ENCODE results near the gene SPOCK1.

The SPOCK1 gene

GRCh38 chr5:137287569-137287968, 211.6 kb downstream of the SPOCK1 start:
- no peaks in the 10 kb centered on the region for H3K4me1 ChIP-seq (ENCODE audit: control extremely low read depth in 1 of 4, control insufficient read depth in 4 of 4, insufficient read depth in 4 of 4, low read length in 3 of 4)
- no peak overlapping the region for H3K27ac ChIP-seq (ENCODE audit: insufficient read depth in 1 of 2, low read depth in 1 of 2, low read length in 2 of 2, poor library complexity in 1 of 2, severe bottlenecking in 2 of 2)
- H3K36me3 ChIP-seq (ENCODE audit: control insufficient read depth in 4 of 4, insufficient read depth in 4 of 4, low read length in 3 of 4) = no peaks in the 10 kb centered on the region
- ChIA-PET POLR2A (no interaction called here), CTCF (no interaction called here)
- H3K9me3 ChIP-seq (ENCODE audit: control extremely low read depth in 1 of 5, control insufficient read depth in 4 of 5, insufficient read depth in 2 of 5, low read depth in 1 of 5, low read length in 4 of 5) = no peaks in the 10 kb centered on the region
- H3K4me3 ChIP-seq (ENCODE audit: control insufficient read depth in 1 of 7, extremely low read depth in 1 of 7, insufficient read depth in 4 of 7, low read depth in 2 of 7, low read length in 6 of 7) = no peak overlapping the region
- H3K27me3 ChIP-seq (replicated peaks in 2 of 5; ENCODE audit: control insufficient read depth in 4 of 5, insufficient read depth in 5 of 5, low read length in 4 of 5) = peaks cover 0 to 7% (median 3%) of the 10 kb centered on the region in 5 experiments
- no peak for DNase-seq
- WGBS (ENCODE audit: insufficient coverage) = 80% methylated on average over 1 of the region's 2 CpGs

GRCh38 chr5:137286025-137286610, 213.0 kb downstream of the SPOCK1 start:
- no peak for DNase-seq
- H3K9me3 ChIP-seq (ENCODE audit: control extremely low read depth in 1 of 5, control insufficient read depth in 4 of 5, insufficient read depth in 2 of 5, low read depth in 1 of 5, low read length in 4 of 5) = no peaks in the 10 kb centered on the region
- H3K27me3 ChIP-seq (replicated peaks in 2 of 5; ENCODE audit: control insufficient read depth in 4 of 5, insufficient read depth in 5 of 5, low read length in 4 of 5) = peaks cover 0 to 7% (median 2%) of the 10 kb centered on the region in 5 experiments
- ChIA-PET CTCF (no interaction called here), POLR2A (no interaction called here)
- no peak overlapping the region for H3K27ac ChIP-seq (ENCODE audit: insufficient read depth in 1 of 2, low read depth in 1 of 2, low read length in 2 of 2, poor library complexity in 1 of 2, severe bottlenecking in 2 of 2)
- WGBS (ENCODE audit: insufficient coverage) = 89% methylated on average over 3 of the region's 4 CpGs
- H3K4me1 ChIP-seq (ENCODE audit: control extremely low read depth in 1 of 4, control insufficient read depth in 4 of 4, insufficient read depth in 4 of 4, low read length in 3 of 4) = no peaks in the 10 kb centered on the region
- H3K4me3 ChIP-seq (ENCODE audit: control insufficient read depth in 1 of 7, extremely low read depth in 1 of 7, insufficient read depth in 4 of 7, low read depth in 2 of 7, low read length in 6 of 7) = no peak overlapping the region
- H3K36me3 ChIP-seq (ENCODE audit: control insufficient read depth in 4 of 4, insufficient read depth in 4 of 4, low read length in 3 of 4) = no peaks in the 10 kb centered on the region

- no CpG with 5 or more reads among the region's 2 CpGs for WGBS (ENCODE audit: insufficient coverage)
- Histone ChIP-seq H3K4me1 (ENCODE audit: control extremely low read depth in 1 of 4, control insufficient read depth in 4 of 4, insufficient read depth in 4 of 4, low read length in 3 of 4) (no peaks in the 10 kb centered on the region), H3K4me3 (ENCODE audit: control insufficient read depth in 1 of 7, extremely low read depth in 1 of 7, insufficient read depth in 4 of 7, low read depth in 2 of 7, low read length in 6 of 7) (no peak overlapping the region), H3K9me3 (ENCODE audit: control extremely low read depth in 1 of 5, control insufficient read depth in 4 of 5, insufficient read depth in 2 of 5, low read depth in 1 of 5, low read length in 4 of 5) (no peaks in the 10 kb centered on the region), H3K36me3 (ENCODE audit: control insufficient read depth in 4 of 4, insufficient read depth in 4 of 4, low read length in 3 of 4) (no peaks in the 10 kb centered on the region), H3K27ac (ENCODE audit: insufficient read depth in 1 of 2, low read depth in 1 of 2, low read length in 2 of 2, poor library complexity in 1 of 2, severe bottlenecking in 2 of 2) (no peak overlapping the region), H3K27me3 (replicated peaks in 2 of 5; ENCODE audit: control insufficient read depth in 4 of 5, insufficient read depth in 5 of 5, low read length in 4 of 5) (peaks cover 0 to 4% (median 0%) of the 10 kb centered on the region in 5 experiments)
- ChIA-PET CTCF (no interaction called here), POLR2A (no interaction called here)
- no peak for DNase-seq
These were observed 215.3 kb downstream of the SPOCK1 start for GRCh38 chr5:137283801-137284200.

GRCh38 chr5:137282216-137282615, 216.9 kb downstream of the SPOCK1 start:
- no peak for DNase-seq
- no peaks in the 10 kb centered on the region for H3K4me1 ChIP-seq (ENCODE audit: control extremely low read depth in 1 of 4, control insufficient read depth in 4 of 4, insufficient read depth in 4 of 4, low read length in 3 of 4)
- no peak overlapping the region for H3K4me3 ChIP-seq (ENCODE audit: control insufficient read depth in 1 of 7, extremely low read depth in 1 of 7, insufficient read depth in 4 of 7, low read depth in 2 of 7, low read length in 6 of 7)
- H3K27me3 ChIP-seq (replicated peaks in 2 of 5; ENCODE audit: control insufficient read depth in 4 of 5, insufficient read depth in 5 of 5, low read length in 4 of 5) = peaks cover 0 to 3% (median 0%) of the 10 kb centered on the region in 5 experiments
- ChIA-PET CTCF (interaction anchor here (1.6 kb wide), 1 partner anchor 14 kb away, joined by 3 read pairs; no protein-coding TSS in a partner anchor), POLR2A (no interaction called here)
- no peaks in the 10 kb centered on the region for H3K9me3 ChIP-seq (ENCODE audit: control extremely low read depth in 1 of 5, control insufficient read depth in 4 of 5, insufficient read depth in 2 of 5, low read depth in 1 of 5, low read length in 4 of 5)
- no peaks in the 10 kb centered on the region for H3K36me3 ChIP-seq (ENCODE audit: control insufficient read depth in 4 of 4, insufficient read depth in 4 of 4, low read length in 3 of 4)
- 60% methylated on average over 5 of the region's 5 CpGs for WGBS (ENCODE audit: insufficient coverage)
- H3K27ac ChIP-seq (ENCODE audit: insufficient read depth in 1 of 2, low read depth in 1 of 2, low read length in 2 of 2, poor library complexity in 1 of 2, severe bottlenecking in 2 of 2) = no peak overlapping the region

GRCh38 chr5:137281201-137281600, 217.9 kb downstream of the SPOCK1 start:
- H3K27ac ChIP-seq (ENCODE audit: insufficient read depth in 1 of 2, low read depth in 1 of 2, low read length in 2 of 2, poor library complexity in 1 of 2, severe bottlenecking in 2 of 2) = no peak overlapping the region
- H3K9me3 ChIP-seq (ENCODE audit: control extremely low read depth in 1 of 5, control insufficient read depth in 4 of 5, insufficient read depth in 2 of 5, low read depth in 1 of 5, low read length in 4 of 5) = no peaks in the 10 kb centered on the region
- H3K27me3 ChIP-seq (replicated peaks in 2 of 5; ENCODE audit: control insufficient read depth in 4 of 5, insufficient read depth in 5 of 5, low read length in 4 of 5) = peaks cover 0 to 1% (median 0%) of the 10 kb centered on the region in 5 experiments
- ChIA-PET POLR2A (no interaction called here), CTCF (interaction anchor here (1.6 kb wide), 1 partner anchor 13 kb away, joined by 3 read pairs; no protein-coding TSS in a partner anchor)
- H3K4me3 ChIP-seq (ENCODE audit: control insufficient read depth in 1 of 7, extremely low read depth in 1 of 7, insufficient read depth in 4 of 7, low read depth in 2 of 7, low read length in 6 of 7) = no peak overlapping the region
- 100% methylated on average over 1 of the region's 1 CpG for WGBS (ENCODE audit: insufficient coverage)
- DNase-seq = no peak
- H3K36me3 ChIP-seq (ENCODE audit: control insufficient read depth in 4 of 4, insufficient read depth in 4 of 4, low read length in 3 of 4) = no peaks in the 10 kb centered on the region
- no peaks in the 10 kb centered on the region for H3K4me1 ChIP-seq (ENCODE audit: control extremely low read depth in 1 of 4, control insufficient read depth in 4 of 4, insufficient read depth in 4 of 4, low read length in 3 of 4)

- Histone ChIP-seq H3K27me3 (replicated peaks in 2 of 5; ENCODE audit: control insufficient read depth in 4 of 5, insufficient read depth in 5 of 5, low read length in 4 of 5) (peaks cover 0 to 4% (median 0%) of the 10 kb centered on the region in 5 experiments), H3K4me3 (ENCODE audit: control insufficient read depth in 1 of 7, extremely low read depth in 1 of 7, insufficient read depth in 4 of 7, low read depth in 2 of 7, low read length in 6 of 7) (no peak overlapping the region), H3K27ac (ENCODE audit: insufficient read depth in 1 of 2, low read depth in 1 of 2, low read length in 2 of 2, poor library complexity in 1 of 2, severe bottlenecking in 2 of 2) (no peak overlapping the region), H3K36me3 (ENCODE audit: control insufficient read depth in 4 of 4, insufficient read depth in 4 of 4, low read length in 3 of 4) (no peaks in the 10 kb centered on the region), H3K4me1 (ENCODE audit: control extremely low read depth in 1 of 4, control insufficient read depth in 4 of 4, insufficient read depth in 4 of 4, low read length in 3 of 4) (no peaks in the 10 kb centered on the region), H3K9me3 (ENCODE audit: control extremely low read depth in 1 of 5, control insufficient read depth in 4 of 5, insufficient read depth in 2 of 5, low read depth in 1 of 5, low read length in 4 of 5) (no peaks in the 10 kb centered on the region)
- ChIA-PET POLR2A (no interaction called here), CTCF (no interaction called here)
- WGBS (ENCODE audit: insufficient coverage) = no CpG with 5 or more reads among the region's 3 CpGs
- no peak for DNase-seq
These were observed 218.5 kb downstream of the SPOCK1 start for GRCh38 chr5:137280656-137281055.

- ChIA-PET CTCF (no interaction called here), POLR2A (no interaction called here)
- H3K4me3 ChIP-seq (ENCODE audit: control insufficient read depth in 1 of 7, extremely low read depth in 1 of 7, insufficient read depth in 4 of 7, low read depth in 2 of 7, low read length in 6 of 7) = no peak overlapping the region
- no peak overlapping the region for H3K27ac ChIP-seq (ENCODE audit: insufficient read depth in 1 of 2, low read depth in 1 of 2, low read length in 2 of 2, poor library complexity in 1 of 2, severe bottlenecking in 2 of 2)
- no peaks in the 10 kb centered on the region for H3K4me1 ChIP-seq (ENCODE audit: control extremely low read depth in 1 of 4, control insufficient read depth in 4 of 4, insufficient read depth in 4 of 4, low read length in 3 of 4)
- peaks cover 0 to 4% (median 0%) of the 10 kb centered on the region in 5 experiments for H3K27me3 ChIP-seq (replicated peaks in 2 of 5; ENCODE audit: control insufficient read depth in 4 of 5, insufficient read depth in 5 of 5, low read length in 4 of 5)
- H3K9me3 ChIP-seq (ENCODE audit: control extremely low read depth in 1 of 5, control insufficient read depth in 4 of 5, insufficient read depth in 2 of 5, low read depth in 1 of 5, low read length in 4 of 5) = no peaks in the 10 kb centered on the region
- 92% methylated on average over 4 of the region's 6 CpGs for WGBS (ENCODE audit: insufficient coverage)
- H3K36me3 ChIP-seq (ENCODE audit: control insufficient read depth in 4 of 4, insufficient read depth in 4 of 4, low read length in 3 of 4) = no peaks in the 10 kb centered on the region
- no peak for DNase-seq
These were observed 219.4 kb downstream of the SPOCK1 start for GRCh38 chr5:137279521-137280231.
